Dendritic cell treated with granulocyte-macrophage colony-stimulating factor and Interleukin-4, amounts not matched to agents 40 ng/mL and 50 ng/mL, for 4 days (primary cell): Measurements from ENCODE around the gene IGLL5.

Source experiments
- H3K27ac Mint-ChIP-seq: one replicate; pipeline ENCODE4 v1.8.0; 2022; ENCODE audit warnings: mild to moderate bottlenecking, mixed read lengths
- H3K27me3 Mint-ChIP-seq: one replicate; pipeline ENCODE4 v1.8.0; 2022; ENCODE audit warnings: mild to moderate bottlenecking, mixed read lengths
- H3K36me3 Mint-ChIP-seq: one replicate; pipeline ENCODE4 v1.8.0; 2022; ENCODE audit warnings: low read depth, mixed read lengths
- H3K4me1 Mint-ChIP-seq: one replicate; pipeline ENCODE4 v1.8.0; 2022; ENCODE audit warnings: low read depth, mixed read lengths
- H3K4me3 Mint-ChIP-seq: one replicate; pipeline ENCODE4 v1.8.0; 2022; ENCODE audit warnings: mild to moderate bottlenecking, moderate library complexity, mixed read lengths
- H3K9me3 Mint-ChIP-seq: one replicate; pipeline ENCODE4 v1.8.0; 2022; ENCODE audit warnings: mixed read lengths
- intact Hi-C: fragments of 100-400 bp; cut with micrococcal nuclease; formaldehyde crosslinking; loops from one replicate; pipeline ENCODE4 v1.15.0; 2022

The IGLL5 gene

DNA sequence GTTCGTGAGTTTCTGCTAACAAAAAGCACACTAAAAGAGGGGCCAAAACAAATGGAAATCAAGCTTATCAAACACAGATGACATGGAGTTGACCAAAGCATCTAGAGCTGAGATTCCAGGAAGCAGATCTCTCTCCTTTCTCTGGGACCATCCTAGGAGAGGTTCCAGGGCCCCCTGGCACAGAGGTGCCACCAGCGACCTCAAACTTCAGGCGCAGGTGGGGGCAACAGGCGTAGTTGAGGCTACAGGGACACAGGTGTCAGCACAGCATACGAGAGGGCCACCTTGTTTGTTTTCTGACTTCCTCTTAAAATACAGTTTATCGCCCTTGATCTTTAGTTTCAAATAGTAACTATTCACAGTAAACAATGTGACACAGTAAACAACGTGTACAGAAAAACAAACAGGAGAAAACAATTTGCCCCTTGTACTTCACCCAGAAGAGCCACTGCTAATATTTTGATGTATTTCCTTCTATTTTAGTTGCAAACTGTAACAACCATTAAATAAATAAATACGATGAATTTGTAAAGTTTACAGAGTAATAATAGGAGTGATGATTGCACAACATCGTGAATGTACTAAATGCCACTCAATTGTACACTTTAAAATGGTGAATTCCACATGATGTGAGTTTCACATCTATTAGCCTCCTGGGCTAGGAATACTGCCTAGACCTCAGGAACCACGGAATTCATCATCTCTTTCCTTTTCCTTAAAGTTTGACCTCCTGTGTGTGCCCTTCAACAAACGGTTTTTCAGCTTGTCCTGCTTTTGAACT, 52.2 kb downstream of the IGLL5 start:
- H3K27me3 Mint-ChIP-seq, result no peaks in the 10 kb centered on the region
- intact Hi-C loops, result no loop called here
- no peaks in the 10 kb centered on the region for H3K9me3 Mint-ChIP-seq
- H3K4me3 Mint-ChIP-seq, result no peak overlapping the region
- H3K4me1 Mint-ChIP-seq, result peaks cover 88% of the 10 kb centered on the region
- H3K27ac Mint-ChIP-seq, result peak overlapping the region; percentile 1
- no peaks in the 10 kb centered on the region for H3K36me3 Mint-ChIP-seq

DNA sequence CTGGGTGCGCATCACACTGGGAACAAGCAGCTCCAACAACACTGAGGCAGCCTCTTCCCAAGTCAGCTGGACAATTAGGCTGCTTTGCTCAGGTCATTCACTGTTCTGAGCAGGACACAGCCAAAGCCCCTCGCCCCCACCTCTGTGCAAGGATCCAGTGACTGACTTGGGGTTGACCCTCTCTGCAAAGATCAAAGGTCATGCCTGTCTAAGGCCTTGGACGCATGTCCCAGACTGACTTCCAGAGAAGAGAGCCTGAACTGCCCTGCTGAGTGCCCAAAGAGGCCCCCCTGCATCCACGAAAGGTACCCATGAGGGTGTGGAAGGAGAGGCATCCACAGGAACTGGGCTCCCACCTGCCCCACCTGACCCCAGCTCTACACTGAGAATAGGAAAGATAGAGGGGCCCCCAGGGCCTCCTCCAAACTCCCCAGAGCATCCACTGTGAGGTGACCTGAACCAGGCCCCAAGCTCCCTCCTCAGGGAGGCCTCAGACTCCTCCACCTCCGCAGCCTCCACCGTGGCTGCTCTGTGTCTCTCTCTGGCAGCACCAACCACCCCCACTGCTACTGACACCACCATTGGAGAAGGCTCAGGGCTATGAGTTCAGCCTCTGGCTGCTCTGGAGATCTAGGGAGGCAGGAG, 53.5 kb downstream of the IGLL5 start:
- intact Hi-C loops, result no loop called here
- no peak overlapping the region for H3K4me3 Mint-ChIP-seq
- H3K9me3 Mint-ChIP-seq, result no peaks in the 10 kb centered on the region
- H3K27me3 Mint-ChIP-seq, result no peaks in the 10 kb centered on the region
- peak overlapping the region; percentile 62 for H3K27ac Mint-ChIP-seq
- H3K4me1 Mint-ChIP-seq, result peaks cover 88% of the 10 kb centered on the region
- H3K36me3 Mint-ChIP-seq, result no peaks in the 10 kb centered on the region

DNA sequence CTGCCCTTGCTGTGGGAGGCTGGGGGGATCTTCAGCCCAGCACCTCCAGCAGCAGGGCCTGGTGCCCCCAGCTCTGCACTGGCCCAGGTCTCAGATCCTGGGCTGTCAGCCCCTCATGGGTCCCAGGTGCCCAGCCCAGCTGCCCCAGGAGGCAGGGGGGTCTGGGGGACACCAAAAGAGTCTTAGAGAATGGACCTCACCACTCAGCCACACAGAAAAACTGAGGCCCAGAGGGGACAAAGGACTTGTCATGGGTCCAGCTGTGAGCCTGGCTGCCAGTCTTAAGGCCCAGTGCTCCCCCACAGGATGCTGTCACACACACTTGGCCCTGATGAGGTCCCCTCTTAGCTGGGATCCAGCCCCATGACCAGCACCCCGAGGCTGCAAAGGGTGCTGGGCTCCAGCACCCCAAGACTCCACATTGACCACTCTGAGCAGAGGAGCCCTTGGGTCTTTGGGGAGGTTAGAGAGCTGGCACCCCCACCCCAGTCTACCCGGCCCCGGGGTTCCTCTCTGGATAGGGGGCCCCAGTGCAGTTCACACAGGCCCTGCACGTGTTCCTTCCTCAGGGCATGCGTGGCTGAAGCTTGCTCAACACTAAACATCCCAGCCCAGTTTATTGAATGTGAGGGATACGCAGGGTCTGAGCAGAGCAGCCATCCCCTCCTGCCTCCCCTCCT, 54.4 kb downstream of the IGLL5 start:
- H3K27ac Mint-ChIP-seq, result peak overlapping the region; percentile 62
- no peaks in the 10 kb centered on the region for H3K36me3 Mint-ChIP-seq
- no peaks in the 10 kb centered on the region for H3K27me3 Mint-ChIP-seq
- intact Hi-C loops, result no loop called here
- H3K4me3 Mint-ChIP-seq, result no peak overlapping the region
- H3K4me1 Mint-ChIP-seq, result peaks cover 91% of the 10 kb centered on the region
- H3K9me3 Mint-ChIP-seq, result no peaks in the 10 kb centered on the region

DNA sequence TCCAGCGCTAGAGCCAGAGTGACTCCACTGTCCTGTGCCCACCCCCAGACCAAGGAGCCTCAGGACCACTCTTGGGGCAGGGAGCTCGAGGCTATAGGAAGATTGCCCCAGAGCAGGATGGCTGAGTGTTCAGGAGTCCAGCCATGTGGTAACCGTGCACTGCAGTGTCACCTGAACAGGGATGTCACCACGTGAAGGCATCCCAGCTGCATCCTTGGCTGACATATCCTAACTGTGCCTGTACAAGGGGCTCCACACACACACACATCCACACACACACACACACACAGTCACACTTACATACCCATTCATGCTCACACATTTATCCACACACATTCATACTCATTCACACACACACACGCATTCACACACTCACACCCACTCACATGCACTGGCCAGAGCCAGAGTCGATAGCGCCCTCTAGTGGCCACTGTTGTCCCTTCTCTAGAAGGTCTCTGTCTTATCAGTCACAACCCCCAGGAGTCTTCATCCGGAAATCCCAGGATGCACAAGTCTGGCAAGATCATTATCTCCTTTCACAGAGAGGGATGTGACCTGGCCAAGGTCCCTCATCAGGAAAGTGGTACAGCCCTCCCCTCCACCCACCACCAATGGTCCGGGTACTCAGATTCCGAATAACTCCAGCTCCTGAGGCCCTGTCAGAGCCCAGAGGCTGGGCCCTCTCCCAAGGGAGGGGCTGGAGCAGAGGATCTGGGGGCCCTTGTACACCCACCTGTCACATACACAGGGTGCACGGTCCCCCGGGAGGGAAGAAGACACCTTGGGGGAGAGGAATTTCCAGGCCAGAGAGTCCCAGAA, 55.1 kb downstream of the IGLL5 start:
- H3K27ac Mint-ChIP-seq, result peak overlapping the region; percentile 13
- H3K27me3 Mint-ChIP-seq, result no peaks in the 10 kb centered on the region
- H3K4me1 Mint-ChIP-seq, result peaks cover 90% of the 10 kb centered on the region
- H3K9me3 Mint-ChIP-seq, result no peaks in the 10 kb centered on the region
- H3K4me3 Mint-ChIP-seq, result no peak overlapping the region
- intact Hi-C loops, result no loop called here
- H3K36me3 Mint-ChIP-seq, result no peaks in the 10 kb centered on the region

DNA sequence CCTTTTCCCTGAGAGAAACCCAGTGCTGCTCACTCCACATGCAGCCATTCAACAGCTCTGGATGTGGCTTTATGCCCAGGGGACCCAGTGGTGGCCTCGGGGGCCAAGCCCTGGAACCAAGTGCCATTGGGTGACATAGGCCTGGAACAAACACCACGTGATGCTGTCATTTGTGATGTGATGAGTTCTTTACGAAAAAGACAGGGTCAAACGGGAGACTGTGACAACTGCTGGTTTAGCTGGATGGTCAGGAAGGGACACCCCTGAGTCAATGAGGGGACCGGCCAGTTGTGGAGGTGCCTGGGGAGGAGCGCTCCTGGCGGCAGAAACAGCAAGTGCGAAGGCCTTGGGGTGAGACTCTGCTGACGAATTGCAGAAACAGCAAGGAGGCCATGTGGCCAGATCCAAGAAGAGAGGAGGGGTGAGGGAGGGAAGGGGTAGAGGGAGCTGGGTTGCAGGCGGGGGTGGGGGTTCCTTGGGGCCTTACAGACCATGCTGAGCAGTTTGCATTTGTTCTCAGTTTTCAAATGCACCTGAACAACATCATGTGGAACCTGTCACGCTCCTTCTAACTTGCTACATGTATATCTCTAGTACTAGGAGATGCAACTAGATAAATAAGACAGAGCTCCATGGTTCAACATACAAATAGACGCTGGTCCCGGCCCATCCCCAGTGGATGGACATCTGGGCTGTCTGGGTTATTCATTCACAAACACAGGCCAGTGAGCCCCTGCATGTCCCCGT, 56.1 kb downstream of the IGLL5 start:
- H3K27me3 Mint-ChIP-seq, result no peaks in the 10 kb centered on the region
- H3K9me3 Mint-ChIP-seq, result no peaks in the 10 kb centered on the region
- peaks cover 90% of the 10 kb centered on the region for H3K4me1 Mint-ChIP-seq
- intact Hi-C loops, result no loop called here
- peak overlapping the region; percentile 59 for H3K27ac Mint-ChIP-seq
- H3K36me3 Mint-ChIP-seq, result no peaks in the 10 kb centered on the region
- no peak overlapping the region for H3K4me3 Mint-ChIP-seq

DNA sequence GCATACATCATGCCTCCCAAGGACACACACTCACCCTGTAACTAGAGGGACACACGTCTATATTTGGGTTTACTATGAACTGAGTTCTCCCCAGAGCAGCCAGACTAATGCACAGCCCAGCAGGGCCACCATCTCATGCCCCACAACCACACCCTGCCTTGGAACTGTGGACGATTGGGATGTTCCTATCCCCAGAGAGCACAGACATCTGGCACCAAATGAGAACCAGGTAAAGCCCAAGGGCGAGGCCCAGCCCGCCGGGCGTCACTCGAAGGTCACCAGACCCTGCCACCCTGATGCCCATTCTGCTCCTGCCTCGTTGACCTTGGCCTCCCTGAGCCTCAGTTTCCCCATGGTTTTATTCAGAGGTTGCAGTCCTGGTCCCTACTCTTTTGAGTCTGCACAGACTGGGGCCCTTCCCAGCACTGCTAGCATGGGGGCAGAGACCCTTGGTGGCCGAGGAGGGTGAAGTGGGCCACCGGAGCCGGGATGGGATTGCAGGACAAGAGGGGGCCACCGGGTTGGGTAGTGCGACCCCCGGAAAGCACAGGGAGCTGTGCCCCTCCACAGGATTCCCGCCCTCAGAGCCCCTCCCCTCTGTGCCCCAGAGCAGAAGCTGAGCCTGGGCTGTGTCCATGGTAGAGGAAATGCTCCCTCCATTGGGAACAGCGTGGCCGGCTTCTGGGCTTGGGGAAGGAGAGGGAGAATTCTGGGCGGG, 56.8 kb downstream of the IGLL5 start:
- Mint-ChIP-seq H3K9me3 (no peaks in the 10 kb centered on the region), H3K4me3 (no peak overlapping the region), H3K36me3 (no peaks in the 10 kb centered on the region), H3K27ac (peak overlapping the region; percentile 59), H3K27me3 (no peaks in the 10 kb centered on the region), H3K4me1 (peaks cover 90% of the 10 kb centered on the region)
- intact Hi-C loops, result no loop called here

DNA sequence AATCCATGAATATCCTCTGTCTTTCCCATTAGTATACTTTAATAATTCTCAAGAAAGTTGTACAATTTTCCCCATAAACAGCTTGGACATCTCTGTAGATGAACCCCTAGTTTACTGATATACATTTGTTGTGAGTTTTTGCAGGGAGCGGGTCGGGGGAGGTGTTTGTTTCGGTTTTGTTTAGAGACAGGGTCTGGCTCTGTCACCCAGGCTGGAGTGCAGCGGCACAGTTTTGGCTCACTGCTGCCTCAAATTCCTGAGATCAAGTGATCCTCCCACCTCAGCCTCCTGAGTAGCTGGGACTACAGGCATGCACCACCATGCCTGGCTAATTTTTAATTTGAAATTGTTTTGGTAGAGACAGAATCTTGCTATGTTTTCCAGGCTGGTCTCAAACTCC, 57.6 kb downstream of the IGLL5 start:
- intact Hi-C loops, result no loop called here
- H3K27ac Mint-ChIP-seq, result no peak overlapping the region
- H3K4me1 Mint-ChIP-seq, result peaks cover 90% of the 10 kb centered on the region
- H3K27me3 Mint-ChIP-seq, result no peaks in the 10 kb centered on the region
- H3K36me3 Mint-ChIP-seq, result no peaks in the 10 kb centered on the region
- H3K9me3 Mint-ChIP-seq, result no peaks in the 10 kb centered on the region
- no peak overlapping the region for H3K4me3 Mint-ChIP-seq
